ENCODE results near the gene PUS3.

GRCh38 chr11:125939081-125939521, 36.1 kb upstream of the PUS3 start:
- TF ChIP-seq EZH2 (IDR thresholded peaks at IDR 0.05; ENCODE audit: borderline replicate concordance), result no peak
- no peak for TF ChIP-seq CTCF (IDR thresholded peaks at IDR 0.05; ENCODE audit: poor library complexity)

Data from hepatocyte (in vitro differentiated cells).